HL-60 (cell line): Measurements from ENCODE around the gene MAN1C1.

ENCODE experiments used
- GABPA ChIP-seq: IDR thresholded peaks from 2 replicates; pipeline ENCODE4 v1.6.1; 2012; ENCODE audit warnings: low read depth
- POLR2AphosphoS5 ChIP-seq: IDR thresholded peaks from 2 replicates; pipeline ENCODE4 v1.6.1; 2012; ENCODE audit warnings: low read depth
- REST ChIP-seq: IDR thresholded peaks from 2 replicates; pipeline ENCODE4 v1.6.1; 2012; ENCODE audit warnings: low read depth; ENCODE audit not compliant: insufficient replicate concordance
- TF ChIP-seq, protein P1 (sequence below): IDR thresholded peaks from one replicate; pipeline ENCODE4 v1.5.1; 2011; ENCODE audit warnings: low read length, control low read depth, inconsistent platforms; ENCODE audit not compliant: insufficient read depth

DNA sequence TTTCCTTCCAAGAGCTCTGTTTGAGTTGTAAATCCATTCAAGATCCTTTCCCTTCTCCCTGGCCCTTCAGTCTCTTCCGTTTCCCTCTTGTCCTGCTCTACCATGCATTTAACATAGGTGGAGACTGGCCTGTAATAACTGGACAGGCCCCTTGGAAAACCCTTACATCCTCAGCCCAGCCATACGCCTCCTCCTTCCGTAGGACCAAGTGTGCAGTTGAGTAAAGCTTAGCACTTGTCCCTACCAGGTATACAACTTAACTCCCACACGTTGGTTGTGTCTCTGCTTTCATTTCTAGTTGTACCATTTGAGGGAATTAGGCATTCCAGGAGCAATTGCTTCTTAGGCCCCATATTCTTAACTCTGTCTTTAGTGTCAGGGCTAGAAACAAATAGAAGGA lies 6.4 kb downstream of the MAN1C1 start:
- TF ChIP-seq, protein P1, sequence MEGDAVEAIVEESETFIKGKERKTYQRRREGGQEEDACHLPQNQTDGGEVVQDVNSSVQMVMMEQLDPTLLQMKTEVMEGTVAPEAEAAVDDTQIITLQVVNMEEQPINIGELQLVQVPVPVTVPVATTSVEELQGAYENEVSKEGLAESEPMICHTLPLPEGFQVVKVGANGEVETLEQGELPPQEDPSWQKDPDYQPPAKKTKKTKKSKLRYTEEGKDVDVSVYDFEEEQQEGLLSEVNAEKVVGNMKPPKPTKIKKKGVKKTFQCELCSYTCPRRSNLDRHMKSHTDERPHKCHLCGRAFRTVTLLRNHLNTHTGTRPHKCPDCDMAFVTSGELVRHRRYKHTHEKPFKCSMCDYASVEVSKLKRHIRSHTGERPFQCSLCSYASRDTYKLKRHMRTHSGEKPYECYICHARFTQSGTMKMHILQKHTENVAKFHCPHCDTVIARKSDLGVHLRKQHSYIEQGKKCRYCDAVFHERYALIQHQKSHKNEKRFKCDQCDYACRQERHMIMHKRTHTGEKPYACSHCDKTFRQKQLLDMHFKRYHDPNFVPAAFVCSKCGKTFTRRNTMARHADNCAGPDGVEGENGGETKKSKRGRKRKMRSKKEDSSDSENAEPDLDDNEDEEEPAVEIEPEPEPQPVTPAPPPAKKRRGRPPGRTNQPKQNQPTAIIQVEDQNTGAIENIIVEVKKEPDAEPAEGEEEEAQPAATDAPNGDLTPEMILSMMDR = no peak
- TF ChIP-seq REST (no peak), POLR2AphosphoS5 (no peak), GABPA (no peak)
